PC-3 (cell line): ENCODE data around the gene EWSR1. TPM values are rescaled to one million over a fixed set of nuclear protein-coding genes. Genes with fewer than 3 reads are reported as not detected.

Experiments used
- ATAC-seq: fragments of 200-7000 bp; cut with Tn5 transposase; 2 replicates; pipeline ENCODE4 v1.9.1; 2020; ENCODE audit warnings: mild to moderate bottlenecking, moderate library complexity
- BruUV-seq: library from RNA; stranded (reverse); fragments of 400-500 nt; replicated peaks from 2 replicates; lab custom pipeline; 2021; lab: Mats Ljungman, UMichigan
- CTCF ChIA-PET: fragments of 300-600 bp; sonication (Branson Sonifier 250); formaldehyde crosslinking; loops from one replicate; lab custom pipeline; 2022; ENCODE audit warnings: antibody characterized with exemption; lab: Charles Lee
- POLR2A ChIA-PET: fragments of 300-600 bp; sonication (Branson Sonifier 250); formaldehyde crosslinking; loops from one replicate; lab custom pipeline; 2022; ENCODE audit warnings: antibody characterized with exemption; ENCODE audit not compliant: unreplicated experiment; lab: Charles Lee
- DNase-seq: peaks from one replicate; pipeline ENCODE4 v3.0.0-alpha.2; 2015
- H2AFZ ChIP-seq: fragments of 300-600 bp; sonication (generic); 2 replicates; pipeline ENCODE4 v1.6.0; 2016; ENCODE audit warnings: antibody characterized with exemption, low read length
- H3F3A ChIP-seq: fragments of 300-600 bp; sonication (generic); one replicate; pipeline ENCODE4 v1.6.0; 2017; ENCODE audit warnings: antibody characterized with exemption, low read length, control low read depth, mild to moderate bottlenecking; ENCODE audit not compliant: unreplicated experiment
- H3K27ac ChIP-seq: fragments of 300-600 bp; sonication (generic); 2 replicates; pipeline ENCODE4 v1.5.1; 2016; ENCODE audit warnings: mild to moderate bottlenecking, low read length
- H3K27me3 ChIP-seq: fragments of 300-600 bp; sonication (generic); 2 replicates; pipeline ENCODE4 v1.6.1; 2016; ENCODE audit warnings: low read length, mixed read lengths
- H3K36me3 ChIP-seq: fragments of 300-600 bp; sonication (generic); 2 replicates; pipeline ENCODE4 v1.6.1; 2016; ENCODE audit warnings: low read depth, mixed run types, low read length, mixed read lengths
- H3K4me1 ChIP-seq: fragments of 300-600 bp; sonication (generic); 2 replicates; pipeline ENCODE4 v1.5.1; 2016; ENCODE audit warnings: low read length; ENCODE audit not compliant: insufficient read depth
- H3K4me2 ChIP-seq: fragments of 300-600 bp; sonication (generic); 2 replicates; pipeline ENCODE4 v1.6.0; 2016; ENCODE audit warnings: low read length
- H3K4me3 ChIP-seq: fragments of 300-600 bp; sonication (generic); 2 replicates; pipeline ENCODE4 v1.5.1; 2016; ENCODE audit warnings: mild to moderate bottlenecking, low read length, mixed read lengths
- H3K79me2 ChIP-seq: fragments of 300-600 bp; sonication (generic); 2 replicates; pipeline ENCODE4 v1.6.1; 2017; ENCODE audit warnings: low read length, mixed read lengths
- H3K9ac ChIP-seq: fragments of 300-600 bp; sonication (generic); 2 replicates; pipeline ENCODE4 v1.6.0; 2016; ENCODE audit warnings: mild to moderate bottlenecking, low read length
- H3K9me2 ChIP-seq: fragments of 300-600 bp; sonication (generic); replicated peaks from 2 replicates; pipeline ENCODE4 v1.6.1; 2016; ENCODE audit warnings: mixed run types, low read length, mixed read lengths
- H3K9me3 ChIP-seq: fragments of 300-600 bp; sonication (generic); 2 replicates; pipeline ENCODE4 v1.6.1; 2016; ENCODE audit warnings: low read length, mixed read lengths
- H4K20me1 ChIP-seq: fragments of 300-600 bp; sonication (generic); 2 replicates; pipeline ENCODE4 v1.6.1; 2016; ENCODE audit warnings: low read length, mixed read lengths
- EZH2 ChIP-seq: fragments of 300-600 bp; sonication (generic); IDR thresholded peaks from one replicate; pipeline ENCODE4 v1.6.1; 2017; ENCODE audit warnings: antibody characterized with exemption, mild to moderate bottlenecking, low read length; ENCODE audit not compliant: unreplicated experiment
- EZH2phosphoT487 ChIP-seq: fragments of 300-600 bp; sonication (generic); IDR thresholded peaks from 2 replicates; pipeline ENCODE4 v1.6.1; 2018; ENCODE audit warnings: mild to moderate bottlenecking, antibody characterized with exemption, low read length, borderline replicate concordance
- intact Hi-C: fragments of 100-400 bp; cut with micrococcal nuclease; formaldehyde crosslinking; loops from 2 replicates; pipeline ENCODE4 v1.9.0; 2023
- total RNA-seq: library from RNA; depleted of rRNA; stranded (reverse); fragments of >200 nt; gene quantifications from 2 replicates; pipeline ENCODE4 v1.2.3, GENCODE V29; 2014
- TF ChIP-seq, protein P1 (sequence below): fragments of 300-600 bp; sonication (generic); conservative IDR thresholded peaks from 2 replicates; pipeline ENCODE4 v1.5.1; 2017; ENCODE audit warnings: antibody characterized with exemption, low read depth, mild to moderate bottlenecking, low read length

EWSR1 gene
- total RNA-seq, 1 experiment from 2014 or later = 288 TPM

DNA sequence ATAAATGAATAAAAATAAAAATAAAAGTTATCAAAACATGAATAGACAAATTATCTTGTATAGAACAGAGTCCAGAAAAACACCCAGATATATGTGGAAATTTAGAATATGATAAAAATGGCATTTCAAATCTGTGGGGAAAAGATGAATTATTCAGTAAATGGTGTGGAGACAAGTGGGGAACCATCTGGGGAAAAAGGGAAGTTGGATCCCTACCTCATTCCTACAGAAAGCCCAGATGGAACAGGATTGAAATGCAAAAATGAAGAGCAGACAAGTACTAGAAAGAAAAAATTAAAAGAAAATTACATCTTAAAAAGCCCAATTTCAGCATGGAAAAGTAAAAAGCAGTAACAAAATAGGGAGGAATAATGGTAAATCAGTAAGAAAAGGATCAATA, 55.6 kb downstream of the EWSR1 start:
- POLR2A ChIA-PET = no interaction called here
- intact Hi-C loops = no loop called here
- H2AFZ ChIP-seq = no peak overlapping the region
- H3F3A ChIP-seq = no peaks in the 10 kb centered on the region
- TF ChIP-seq EZH2 = no peak
- TF ChIP-seq EZH2phosphoT487 = no peak
- TF ChIP-seq, protein P1, sequence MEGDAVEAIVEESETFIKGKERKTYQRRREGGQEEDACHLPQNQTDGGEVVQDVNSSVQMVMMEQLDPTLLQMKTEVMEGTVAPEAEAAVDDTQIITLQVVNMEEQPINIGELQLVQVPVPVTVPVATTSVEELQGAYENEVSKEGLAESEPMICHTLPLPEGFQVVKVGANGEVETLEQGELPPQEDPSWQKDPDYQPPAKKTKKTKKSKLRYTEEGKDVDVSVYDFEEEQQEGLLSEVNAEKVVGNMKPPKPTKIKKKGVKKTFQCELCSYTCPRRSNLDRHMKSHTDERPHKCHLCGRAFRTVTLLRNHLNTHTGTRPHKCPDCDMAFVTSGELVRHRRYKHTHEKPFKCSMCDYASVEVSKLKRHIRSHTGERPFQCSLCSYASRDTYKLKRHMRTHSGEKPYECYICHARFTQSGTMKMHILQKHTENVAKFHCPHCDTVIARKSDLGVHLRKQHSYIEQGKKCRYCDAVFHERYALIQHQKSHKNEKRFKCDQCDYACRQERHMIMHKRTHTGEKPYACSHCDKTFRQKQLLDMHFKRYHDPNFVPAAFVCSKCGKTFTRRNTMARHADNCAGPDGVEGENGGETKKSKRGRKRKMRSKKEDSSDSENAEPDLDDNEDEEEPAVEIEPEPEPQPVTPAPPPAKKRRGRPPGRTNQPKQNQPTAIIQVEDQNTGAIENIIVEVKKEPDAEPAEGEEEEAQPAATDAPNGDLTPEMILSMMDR = no peak
- H4K20me1 ChIP-seq = no peaks in the 10 kb centered on the region
- no peaks in the 10 kb centered on the region for H3K9me3 ChIP-seq
- H3K4me1 ChIP-seq = no peaks in the 10 kb centered on the region
- no peaks in the 10 kb centered on the region for H3K9me2 ChIP-seq
- no peak overlapping the region for H3K27ac ChIP-seq
- ATAC-seq (no peak), DNase-seq (no peak)
- no peaks in the 10 kb centered on the region for H3K36me3 ChIP-seq
- H3K4me2 ChIP-seq = no peak overlapping the region
- no peaks in the 10 kb centered on the region for H3K79me2 ChIP-seq
- no TSS peak for BruUV-seq
- no peaks in the 10 kb centered on the region for H3K27me3 ChIP-seq
- no peak overlapping the region for H3K4me3 ChIP-seq
- CTCF ChIA-PET = no interaction called here
- no peak overlapping the region for H3K9ac ChIP-seq

DNA sequence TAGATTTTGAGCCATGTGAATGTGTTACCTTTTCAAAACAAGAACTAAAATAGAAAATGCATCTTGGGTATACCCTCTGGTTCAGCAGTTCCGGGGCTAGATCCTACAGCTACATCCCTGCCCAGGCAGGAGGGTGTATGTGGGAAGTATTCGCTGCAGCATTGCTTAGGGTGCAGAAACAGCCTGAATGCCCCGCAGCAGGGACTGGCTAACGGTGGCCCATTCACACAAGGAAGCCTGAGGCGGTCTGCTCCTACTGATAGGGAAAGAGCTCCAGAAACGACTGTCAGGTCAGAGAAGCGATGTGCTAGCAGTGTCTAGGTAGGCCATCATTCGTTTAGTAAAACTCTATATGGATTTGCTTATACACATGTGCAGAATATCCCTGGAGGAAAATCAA, 57.3 kb downstream of the EWSR1 start:
- Histone ChIP-seq H3K27me3 (no peaks in the 10 kb centered on the region), H3K9ac (no peak overlapping the region), H3K9me2 (no peaks in the 10 kb centered on the region), H3F3A (no peaks in the 10 kb centered on the region), H3K4me1 (no peaks in the 10 kb centered on the region), H3K4me2 (no peak overlapping the region), H3K4me3 (no peak overlapping the region), H2AFZ (no peak overlapping the region), H4K20me1 (no peaks in the 10 kb centered on the region), H3K9me3 (no peaks in the 10 kb centered on the region), H3K79me2 (no peaks in the 10 kb centered on the region), H3K27ac (no peak overlapping the region), H3K36me3 (no peaks in the 10 kb centered on the region)
- intact Hi-C loops = no loop called here
- no peak for DNase-seq
- no peak for TF ChIP-seq EZH2
- TF ChIP-seq, protein P1 = no peak
- no peak for TF ChIP-seq EZH2phosphoT487
- CTCF ChIA-PET = no interaction called here
- no peak for ATAC-seq
- POLR2A ChIA-PET = no interaction called here
- BruUV-seq = no TSS peak

DNA sequence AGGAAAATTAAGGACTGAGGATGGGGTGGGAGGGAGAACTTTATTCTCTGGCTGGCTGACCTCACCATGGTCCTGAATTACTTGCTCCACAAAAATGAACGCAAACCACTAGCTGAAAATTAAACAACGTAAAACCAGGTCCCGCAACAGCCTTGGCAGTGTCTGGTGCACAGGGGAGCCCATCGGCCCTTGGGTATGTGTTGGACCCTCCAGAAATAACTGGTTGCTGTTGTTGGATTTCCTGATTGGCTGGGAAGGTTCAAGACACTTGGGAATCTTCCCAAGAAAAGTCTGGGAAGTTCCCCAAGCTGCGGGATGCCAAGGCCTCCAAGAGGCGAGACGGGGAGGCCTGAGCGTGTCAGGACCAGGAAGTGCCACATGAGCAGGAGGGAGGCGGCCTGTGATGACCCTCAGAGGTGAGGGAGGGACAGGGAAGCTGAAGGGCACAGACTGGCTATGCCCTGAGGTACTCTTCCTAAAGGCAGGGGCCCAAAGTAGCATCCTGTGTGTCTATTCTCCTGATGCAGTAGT, 57.8 kb downstream of the EWSR1 start:
- ChIA-PET POLR2A (no interaction called here), CTCF (no interaction called here)
- DNase-seq = no peak
- H3K4me3 ChIP-seq = no peak overlapping the region
- ATAC-seq = no peak
- intact Hi-C loops = no loop called here
- H3K9me3 ChIP-seq = no peaks in the 10 kb centered on the region
- TF ChIP-seq, protein P1 = no peak
- TF ChIP-seq EZH2 (no peak), EZH2phosphoT487 (no peak)
- H3K4me2 ChIP-seq = no peak overlapping the region
- H3K4me1 ChIP-seq = no peaks in the 10 kb centered on the region
- H2AFZ ChIP-seq = no peak overlapping the region
- no peaks in the 10 kb centered on the region for H4K20me1 ChIP-seq
- H3F3A ChIP-seq = no peaks in the 10 kb centered on the region
- H3K36me3 ChIP-seq = no peaks in the 10 kb centered on the region
- no peak overlapping the region for H3K9ac ChIP-seq
- H3K79me2 ChIP-seq = no peaks in the 10 kb centered on the region
- no TSS peak for BruUV-seq
- no peaks in the 10 kb centered on the region for H3K27me3 ChIP-seq
- no peak overlapping the region for H3K27ac ChIP-seq
- no peaks in the 10 kb centered on the region for H3K9me2 ChIP-seq
